Measurements from ENCODE around the gene TRIM8. TPM values are rescaled to one million over a fixed set of nuclear protein-coding genes. Genes with fewer than 3 reads are reported as not detected.

TRIM8 gene
- total and polyA plus RNA-seq, 2 of the 4 experiments (the other 2 are of a cell fraction), result 25.5 to 126 TPM

GRCh38 chr10:102635377-102635776 lies 8.9 kb upstream of the TRIM8 start:
- no peaks in the 10 kb centered on the region for H4K20me1 ChIP-seq (ENCODE audit: insufficient read depth, low read length)

More at GRCh38 chr10:102635377-102635776, 8.9 kb upstream of the TRIM8 start:
- Histone ChIP-seq H3K36me3 (ENCODE audit: control insufficient read depth, insufficient read depth, low read length) (peaks cover 2% of the 10 kb centered on the region; the same call in 1 of the 2 replicates), H3K4me2 (ENCODE audit: low read depth, low read length) (no peak overlapping the region), H3K9me3 (ENCODE audit: control insufficient read depth, insufficient read depth, low read length) (no peaks in the 10 kb centered on the region), H3K14ac (replicated peaks; ENCODE audit: low read depth, low read length) (peak overlapping the region; percentile 92), H3K9ac (ENCODE audit: low read depth, low read length) (no peak overlapping the region), H3K23ac (ENCODE audit: low read depth, low read length) (no peak overlapping the region), H4K91ac (ENCODE audit: insufficient read depth, low read depth, low read length) (peak overlapping the region; percentile 96), H3K18ac (ENCODE audit: low read depth, low read length) (peak overlapping the region; percentile 33; the same call in 1 of the 2 replicates), H2AK5ac (ENCODE audit: low read depth, low read length) (peak overlapping the region; percentile 97), H3K27ac (ENCODE audit: insufficient read depth, low read length) (0 out of 2 replicates have a peak overlapping the region, but pooled peaks have one; percentile 14), H2BK5ac (ENCODE audit: low read depth, low read length, poor library complexity, severe bottlenecking) (peak overlapping the region; percentile 100), H2AK9ac (replicated peaks; ENCODE audit: low read depth, low read length, poor library complexity) (no peak overlapping the region), H3K4me1 (ENCODE audit: control insufficient read depth, insufficient read depth, low read length) (peaks cover 46% of the 10 kb centered on the region), H3K79me1 (ENCODE audit: low read depth in 1 of 2, low read length in 2 of 2) (peaks cover 14 to 42% of the 10 kb centered on the region in 2 experiments), H3K9me1 (ENCODE audit: insufficient read depth, low read length) (peaks cover 37% of the 10 kb centered on the region), H2BK20ac (ENCODE audit: low read depth, low read length) (peak overlapping the region; percentile 91), H2BK120ac (ENCODE audit: low read depth, low read length) (peak overlapping the region; percentile 99; the same call in 1 of the 2 replicates), H3K27me3 (ENCODE audit: control insufficient read depth, insufficient read depth, low read length) (no peaks in the 10 kb centered on the region), H2AFZ (replicated peaks; ENCODE audit: low read length, poor library complexity) (peak overlapping the region; percentile 24), H4K5ac (ENCODE audit: low read depth, low read length) (no peak overlapping the region), H3K56ac (ENCODE audit: extremely low read depth, insufficient read depth, low read length) (no peak overlapping the region), H3K4me3 (ENCODE audit: insufficient read depth, low read depth, low read length) (no peak overlapping the region), H2BK15ac (ENCODE audit: low read depth, low read length) (peak overlapping the region; percentile 94; the same call in 2 of the 3 replicates), H3K4ac (ENCODE audit: low read depth, low read length) (peak overlapping the region; percentile 98), H4K8ac (ENCODE audit: low read depth in 2 of 2, low read length in 2 of 2) (peak overlapping the region; percentile 74 to 90; a peak in 3 of 4 replicates)
- ATAC-seq (ENCODE audit: low read depth) (no peak), DNase-seq (no peak)
- no TSS peak for BruUV-seq (replicated peaks)
- ChIA-PET CTCF (no interaction called here), POLR2A (ENCODE audit: unreplicated experiment) (no interaction called here)
- intact Hi-C loops (cut with micrococcal nuclease) (no loop called here), in situ Hi-C loops (cut with MboI; ENCODE audit: low sequenced_read_pairs) (no loop called here), dilution Hi-C loops (cut with HindIII; ENCODE audit: low sequenced_read_pairs, unreplicated experiment) (no loop called here)
- no CpG with 5 or more reads among the region's 4 CpGs for WGBS, 2 experiments (ENCODE audit: extremely low coverage in 2 of 2, insufficient read length in 1 of 2)
- TF ChIP-seq RFX5 (IDR thresholded peaks at IDR 0.05; ENCODE audit: low read depth, low read length) (no peak), FOS (IDR thresholded peaks at IDR 0.05; ENCODE audit: low read depth, low read length) (no peak), MXI1 (IDR thresholded peaks at IDR 0.05; ENCODE audit: borderline replicate concordance, low read depth, low read length) (no peak), ELK1 (IDR thresholded peaks at IDR 0.05; ENCODE audit: borderline replicate concordance, low read depth, low read length) (no peak), POLR2A (IDR thresholded peaks at IDR 0.05; ENCODE audit: low read depth, low read length) (no peak), CTCF (conservative IDR thresholded peaks at IDR 0.05; ENCODE audit: low read depth, low read length) (no peak), USF2 (IDR thresholded peaks at IDR 0.05; ENCODE audit: low read depth, low read length) (no peak), MAZ (IDR thresholded peaks at IDR 0.05; ENCODE audit: borderline replicate concordance, low read depth, low read length) (no peak)
